IMR-90 (cell line): Measurements from ENCODE around the gene GPER1. TPM values are rescaled to one million over a fixed set of nuclear protein-coding genes. Genes with fewer than 3 reads are reported as not detected.

Source experiments
- ATAC-seq: fragments of 200-7000 bp; cut with Tn5 transposase; 2 replicates; pipeline ENCODE4 v1.9.1; 2020; ENCODE audit warnings: low read depth, mild to moderate bottlenecking, moderate library complexity
- BruUV-seq: library from RNA; stranded (reverse); fragments of 400-500 nt; replicated peaks from 2 replicates; lab custom pipeline; 2021; lab: Mats Ljungman, UMichigan
- CTCF ChIA-PET: fragments of 300-600 bp; formaldehyde crosslinking; extraction: SDS; loops from one replicate; lab custom pipeline; 2021; ENCODE audit warnings: antibody characterized with exemption; lab: Yijun Ruan, JAX
- POLR2A ChIA-PET: fragments of 300-600 bp; sonication (Branson Sonifier 250); formaldehyde crosslinking; loops from one replicate; lab custom pipeline; 2022; ENCODE audit warnings: antibody characterized with exemption; ENCODE audit not compliant: unreplicated experiment; lab: Charles Lee
- DNase-seq: peaks from one replicate; pipeline ENCODE4 v3.0.0; 2013
- H2AFZ ChIP-seq: replicated peaks from 2 replicates; pipeline ENCODE3; 2013; ENCODE audit warnings: low read length, mild to moderate bottlenecking; ENCODE audit not compliant: poor library complexity
- H2AK5ac ChIP-seq: 2 replicates; pipeline ENCODE4 v1.6.1; 2013; ENCODE audit warnings: low read depth, low read length, inconsistent platforms
- H2AK9ac ChIP-seq: replicated peaks from 2 replicates; pipeline ENCODE3; 2013; ENCODE audit warnings: mild to moderate bottlenecking, low read depth, low read length, moderate library complexity; ENCODE audit not compliant: poor library complexity
- H2BK120ac ChIP-seq: 2 replicates; pipeline ENCODE4 v1.6.1; 2013; ENCODE audit warnings: low read depth, low read length, inconsistent platforms
- H2BK15ac ChIP-seq: 3 replicates; pipeline ENCODE4 v1.6.1; 2013; ENCODE audit warnings: low read depth, low read length, inconsistent platforms
- H2BK20ac ChIP-seq: 2 replicates; pipeline ENCODE4 v1.6.1; 2013; ENCODE audit warnings: low read depth, mild to moderate bottlenecking, inconsistent platforms, low read length, moderate library complexity
- H2BK5ac ChIP-seq: 2 replicates; pipeline ENCODE4 v1.6.1; 2013; ENCODE audit warnings: mild to moderate bottlenecking, low read depth, low read length, inconsistent platforms; ENCODE audit not compliant: poor library complexity, severe bottlenecking
- H3K14ac ChIP-seq: replicated peaks from 2 replicates; pipeline ENCODE4 v1.6.1; 2013; ENCODE audit warnings: low read depth, low read length, inconsistent platforms
- H3K18ac ChIP-seq: 2 replicates; pipeline ENCODE4 v1.6.1; 2013; ENCODE audit warnings: low read depth, low read length, control low read depth
- H3K23ac ChIP-seq: 2 replicates; pipeline ENCODE4 v1.6.1; 2013; ENCODE audit warnings: low read depth, low read length, inconsistent platforms
- H3K27ac ChIP-seq: 2 replicates; pipeline ENCODE4 v1.5.1; 2013; ENCODE audit warnings: mild to moderate bottlenecking, control low read depth, low read length; ENCODE audit not compliant: insufficient read depth
- H3K27me3 ChIP-seq: 2 replicates; pipeline ENCODE4 v1.6.1; 2013; ENCODE audit warnings: low read length; ENCODE audit not compliant: control insufficient read depth, insufficient read depth
- H3K36me3 ChIP-seq: 2 replicates; pipeline ENCODE4 v1.6.1; 2013; ENCODE audit warnings: low read length, mixed read lengths; ENCODE audit not compliant: control insufficient read depth, insufficient read depth
- H3K4ac ChIP-seq: 2 replicates; pipeline ENCODE4 v1.6.1; 2013; ENCODE audit warnings: low read depth, low read length, inconsistent platforms
- H3K4me1 ChIP-seq: 2 replicates; pipeline ENCODE4 v1.6.1; 2013; ENCODE audit warnings: low read length, mixed read lengths; ENCODE audit not compliant: control insufficient read depth, insufficient read depth
- H3K4me2 ChIP-seq: 2 replicates; pipeline ENCODE4 v1.6.1; 2013; ENCODE audit warnings: low read depth, mild to moderate bottlenecking, control low read depth, low read length, moderate library complexity
- H3K4me3 ChIP-seq: 2 replicates; pipeline ENCODE4 v1.5.1; 2013; ENCODE audit warnings: low read depth, mild to moderate bottlenecking, control low read depth, low read length, moderate library complexity; ENCODE audit not compliant: insufficient read depth
- H3K56ac ChIP-seq: 2 replicates; pipeline ENCODE4 v1.6.1; 2013; ENCODE audit warnings: low read length, inconsistent platforms; ENCODE audit not compliant: insufficient read depth; ENCODE audit errors: extremely low read depth
- H3K79me1 ChIP-seq, 2 experiments: 2 replicates each; pipeline ENCODE4 v1.6.1; 2013; ENCODE audit warnings: low read length in 2 of 2, inconsistent platforms in 1 of 2, low read depth in 1 of 2
- H3K9ac ChIP-seq: 2 replicates; pipeline ENCODE4 v1.6.1; 2013; ENCODE audit warnings: low read depth, low read length, control low read depth
- H3K9me1 ChIP-seq: 2 replicates; pipeline ENCODE4 v1.6.1; 2013; ENCODE audit warnings: low read length, inconsistent platforms; ENCODE audit not compliant: insufficient read depth
- H3K9me3 ChIP-seq: 2 replicates; pipeline ENCODE4 v1.6.1; 2013; ENCODE audit warnings: low read length; ENCODE audit not compliant: control insufficient read depth, insufficient read depth
- H4K20me1 ChIP-seq: 2 replicates; pipeline ENCODE4 v1.6.1; 2013; ENCODE audit warnings: low read length, inconsistent platforms; ENCODE audit not compliant: insufficient read depth
- H4K5ac ChIP-seq: 2 replicates; pipeline ENCODE4 v1.6.1; 2013; ENCODE audit warnings: mild to moderate bottlenecking, low read depth, low read length, control low read depth
- H4K8ac ChIP-seq, 2 experiments: 2 replicates each; pipeline ENCODE4 v1.6.1; 2013; ENCODE audit warnings: low read depth in 2 of 2, low read length in 2 of 2, control low read depth in 1 of 2, inconsistent platforms in 1 of 2
- H4K91ac ChIP-seq: 2 replicates; pipeline ENCODE4 v1.6.1; 2013; ENCODE audit warnings: low read depth, low read length, inconsistent platforms; ENCODE audit not compliant: insufficient read depth
- BHLHE40 ChIP-seq: fragments of 150-350 bp; IDR thresholded peaks from 2 replicates; pipeline ENCODE4 v1.6.1; 2016; ENCODE audit warnings: mild to moderate bottlenecking, low read depth, low read length
- CEBPB ChIP-seq: IDR thresholded peaks from 2 replicates; pipeline ENCODE4 v1.6.1; 2012; ENCODE audit warnings: low read depth, low read length, improper control_type of control experiment
- CHD1 ChIP-seq: IDR thresholded peaks from 2 replicates; pipeline ENCODE4 v1.6.1; 2012; ENCODE audit warnings: low read depth, low read length, improper control_type of control experiment
- FOS ChIP-seq: fragments of 150-350 bp; IDR thresholded peaks from 2 replicates; pipeline ENCODE4 v1.6.1; 2016; ENCODE audit warnings: low read depth, low read length
- MAFK ChIP-seq: IDR thresholded peaks from 2 replicates; pipeline ENCODE4 v1.6.1; 2012; ENCODE audit warnings: low read depth, low read length, improper control_type of control experiment
- MAZ ChIP-seq: IDR thresholded peaks from 2 replicates; pipeline ENCODE4 v1.6.1; 2012; ENCODE audit warnings: low read depth, mild to moderate bottlenecking, low read length, improper control_type of control experiment, moderate library complexity, borderline replicate concordance
- MXI1 ChIP-seq: IDR thresholded peaks from 2 replicates; pipeline ENCODE4 v1.6.1; 2012; ENCODE audit warnings: low read depth, mild to moderate bottlenecking, low read length, moderate library complexity, borderline replicate concordance
- NFE2L2 ChIP-seq: fragments of 150-350 bp; IDR thresholded peaks from 2 replicates; pipeline ENCODE4 v1.6.1; 2016; ENCODE audit warnings: low read depth, mild to moderate bottlenecking, low read length
- POLR2A ChIP-seq: IDR thresholded peaks from 2 replicates; pipeline ENCODE4 v1.6.1; 2012; ENCODE audit warnings: mild to moderate bottlenecking, low read depth, low read length
- RAD21 ChIP-seq: IDR thresholded peaks from 2 replicates; pipeline ENCODE4 v1.6.1; 2012; ENCODE audit warnings: low read length, improper control_type of control experiment
- RCOR1 ChIP-seq: IDR thresholded peaks from 2 replicates; pipeline ENCODE4 v1.6.1; 2012; ENCODE audit warnings: mild to moderate bottlenecking, low read length, improper control_type of control experiment; ENCODE audit not compliant: insufficient replicate concordance
- RFX5 ChIP-seq: IDR thresholded peaks from 2 replicates; pipeline ENCODE4 v1.8.0; 2012; ENCODE audit warnings: low read depth, mild to moderate bottlenecking, low read length, moderate library complexity
- SMC3 ChIP-seq: fragments of 150-350 bp; IDR thresholded peaks from 2 replicates; pipeline ENCODE4 v1.6.1; 2016; ENCODE audit warnings: low read depth, mild to moderate bottlenecking, antibody characterized with exemption, low read length, moderate library complexity
- WGBS, 2 experiments: methylation state at CpG; one replicate each; pipeline versions ENCODE4 v1.1.5 to v1.1.7; 2013; ENCODE audit warnings: missing lambda C conversion rate in 2 of 2; ENCODE audit not compliant: insufficient read length in 1 of 2; ENCODE audit errors: extremely low coverage in 2 of 2; 5-methylcytosine and 5-hydroxymethylcytosine counted together
- dilution Hi-C: fragments of 300-500 bp; cut with HindIII; formaldehyde crosslinking; loops from one replicate; pipeline ENCODE4 v1.14.3; 2018; ENCODE audit warnings: low sequenced_read_pairs; ENCODE audit not compliant: unreplicated experiment
- in situ Hi-C: fragments of 300-500 bp; cut with MboI; formaldehyde crosslinking; loops from 3 replicates; pipeline ENCODE4 v1.14.3; 2019; ENCODE audit warnings: low sequenced_read_pairs, inconsistent platforms, mixed read lengths
- intact Hi-C: fragments of 100-400 bp; cut with micrococcal nuclease; formaldehyde crosslinking; loops from 2 replicates; pipeline ENCODE4 v1.10.0; 2022
- polyA plus RNA-seq, 3 experiments: library from polyadenylated mRNA; depleted of rRNA; stranded (reverse); fragments of >200 nt; gene quantifications; 2 replicates each; pipeline ENCODE4 v1.2.3, GENCODE V29; 2012; ENCODE audit warnings: low replicate concordance in 1 of 3
- total RNA-seq: library from RNA; depleted of rRNA; stranded (reverse); fragments of >200 nt; gene quantifications from 2 replicates; pipeline ENCODE4 v1.2.3, GENCODE V29; 2012
- TF ChIP-seq, protein P1 (sequence below): conservative IDR thresholded peaks from 2 replicates; pipeline ENCODE4 v1.5.1; 2012; ENCODE audit warnings: mild to moderate bottlenecking, low read depth, low read length, improper control_type of control experiment
- TF ChIP-seq, protein P2 (sequence below): fragments of 150-350 bp; IDR thresholded peaks from 2 replicates; pipeline ENCODE4 v1.6.1; 2017; ENCODE audit warnings: mild to moderate bottlenecking, antibody characterized with exemption, low read length, low read depth

The GPER1 gene
- total and polyA plus RNA-seq, 2 of the 4 experiments (the other 2 are of a cell fraction), result 2.0 to 5.8 TPM

DNA sequence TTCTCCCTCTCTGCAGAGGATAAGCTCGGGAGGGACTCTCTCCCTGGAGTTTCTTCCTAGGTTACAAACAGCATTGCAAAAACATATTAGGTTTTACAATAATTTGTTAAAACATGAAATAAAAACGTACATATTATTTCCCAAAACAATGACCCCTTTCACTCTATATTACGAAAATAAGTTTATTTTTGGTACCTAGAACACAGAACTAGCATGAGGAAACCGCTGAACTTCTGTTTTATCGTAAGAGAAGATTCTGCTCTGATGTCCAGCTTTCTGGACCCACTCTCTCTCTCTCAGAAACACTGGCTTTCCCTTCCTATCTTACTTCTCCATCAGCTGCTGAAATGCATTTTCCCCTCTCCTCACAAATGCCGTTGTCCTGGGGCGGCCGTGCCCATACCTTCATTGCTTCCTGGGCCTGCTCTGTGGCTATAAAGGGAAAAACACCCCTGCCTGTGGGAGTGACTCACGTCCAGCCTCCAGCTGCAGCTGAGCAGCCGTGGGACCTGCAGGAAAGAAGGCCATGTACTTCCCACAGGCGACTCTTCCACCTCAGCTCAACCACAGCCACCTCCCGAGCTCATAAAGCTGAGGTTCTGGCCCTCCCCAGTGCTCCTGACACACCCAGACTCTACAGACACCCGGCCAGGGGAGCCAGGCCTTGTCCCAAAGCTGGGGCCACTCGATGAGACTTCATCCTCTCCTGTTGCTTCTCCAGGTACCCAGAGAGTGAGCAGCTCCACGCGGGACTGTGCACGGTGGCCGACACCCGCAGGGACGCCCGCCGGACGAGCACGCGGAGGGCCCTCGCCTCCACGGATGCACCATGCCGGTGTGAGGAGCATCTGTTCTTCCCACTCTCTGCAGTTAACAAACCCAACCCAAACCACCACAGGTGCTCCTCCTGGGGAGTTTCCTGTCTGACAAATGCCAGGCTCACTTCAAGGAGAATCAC lies 3.1 kb downstream of the GPER1 start:
- Histone ChIP-seq H3K27ac (no peak overlapping the region), H4K91ac (no peak overlapping the region), H2AK9ac (peak overlapping the region; percentile 1), H3K4me2 (no peak overlapping the region), H4K20me1 (peaks cover 7% of the 10 kb centered on the region), H2AK5ac (no peak overlapping the region), H3K27me3 (no peaks in the 10 kb centered on the region), H3K9me3 (no peaks in the 10 kb centered on the region), H3K79me1 (peaks cover 0 to 31% of the 10 kb centered on the region in 2 experiments; a peak in 2 of 4 replicates), H3K14ac (no peak overlapping the region), H3K9me1 (peaks cover 7% of the 10 kb centered on the region), H3K9ac (no peak overlapping the region), H3K36me3 (peaks cover 4% of the 10 kb centered on the region; the same call in 1 of the 2 replicates), H3K23ac (no peak overlapping the region), H3K4ac (no peak overlapping the region), H2BK120ac (no peak overlapping the region), H3K56ac (no peak overlapping the region), H4K8ac (no peak overlapping the region), H2AFZ (no peak overlapping the region), H4K5ac (no peak overlapping the region), H3K4me3 (no peak overlapping the region), H2BK5ac (no peak overlapping the region), H2BK20ac (no peak overlapping the region), H3K4me1 (peaks cover 24% of the 10 kb centered on the region), H2BK15ac (no peak overlapping the region), H3K18ac (no peak overlapping the region)
- ATAC-seq (no peak), DNase-seq (peak; percentile 55)
- intact Hi-C loops (no loop called here), dilution Hi-C loops (no loop called here), in situ Hi-C loops (no loop called here)
- WGBS, 2 experiments, result 90% methylated on average over 20 of the region's 28 CpGs; no CpG with 5 or more reads in 1 of the 2 experiments
- CTCF ChIA-PET, result no interaction called here
- POLR2A ChIA-PET, result no interaction called here
- no TSS peak for BruUV-seq
- TF ChIP-seq MAZ (no peak), FOS (no peak), RFX5 (no peak), CEBPB (no peak), NFE2L2 (no peak), RAD21 (no peak), SMC3 (no peak), MAFK (no peak), MXI1 (no peak), BHLHE40 (no peak), POLR2A (no peak), CHD1 (no peak), RCOR1 (no peak)
- TF ChIP-seq, protein P1, sequence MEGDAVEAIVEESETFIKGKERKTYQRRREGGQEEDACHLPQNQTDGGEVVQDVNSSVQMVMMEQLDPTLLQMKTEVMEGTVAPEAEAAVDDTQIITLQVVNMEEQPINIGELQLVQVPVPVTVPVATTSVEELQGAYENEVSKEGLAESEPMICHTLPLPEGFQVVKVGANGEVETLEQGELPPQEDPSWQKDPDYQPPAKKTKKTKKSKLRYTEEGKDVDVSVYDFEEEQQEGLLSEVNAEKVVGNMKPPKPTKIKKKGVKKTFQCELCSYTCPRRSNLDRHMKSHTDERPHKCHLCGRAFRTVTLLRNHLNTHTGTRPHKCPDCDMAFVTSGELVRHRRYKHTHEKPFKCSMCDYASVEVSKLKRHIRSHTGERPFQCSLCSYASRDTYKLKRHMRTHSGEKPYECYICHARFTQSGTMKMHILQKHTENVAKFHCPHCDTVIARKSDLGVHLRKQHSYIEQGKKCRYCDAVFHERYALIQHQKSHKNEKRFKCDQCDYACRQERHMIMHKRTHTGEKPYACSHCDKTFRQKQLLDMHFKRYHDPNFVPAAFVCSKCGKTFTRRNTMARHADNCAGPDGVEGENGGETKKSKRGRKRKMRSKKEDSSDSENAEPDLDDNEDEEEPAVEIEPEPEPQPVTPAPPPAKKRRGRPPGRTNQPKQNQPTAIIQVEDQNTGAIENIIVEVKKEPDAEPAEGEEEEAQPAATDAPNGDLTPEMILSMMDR, result no peak
- TF ChIP-seq, protein P2, sequence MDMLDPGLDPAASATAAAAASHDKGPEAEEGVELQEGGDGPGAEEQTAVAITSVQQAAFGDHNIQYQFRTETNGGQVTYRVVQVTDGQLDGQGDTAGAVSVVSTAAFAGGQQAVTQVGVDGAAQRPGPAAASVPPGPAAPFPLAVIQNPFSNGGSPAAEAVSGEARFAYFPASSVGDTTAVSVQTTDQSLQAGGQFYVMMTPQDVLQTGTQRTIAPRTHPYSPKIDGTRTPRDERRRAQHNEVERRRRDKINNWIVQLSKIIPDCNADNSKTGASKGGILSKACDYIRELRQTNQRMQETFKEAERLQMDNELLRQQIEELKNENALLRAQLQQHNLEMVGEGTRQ, result no peak
